NCI-H748 (cell line): ENCODE data around the gene SLC9A7.

Source experiments
- DNase-seq: peaks from one replicate; lab custom pipeline; 2025; ENCODE audit not compliant: unreplicated experiment; lab: John Stamatoyannopoulos, UW

SLC9A7 gene

DNA sequence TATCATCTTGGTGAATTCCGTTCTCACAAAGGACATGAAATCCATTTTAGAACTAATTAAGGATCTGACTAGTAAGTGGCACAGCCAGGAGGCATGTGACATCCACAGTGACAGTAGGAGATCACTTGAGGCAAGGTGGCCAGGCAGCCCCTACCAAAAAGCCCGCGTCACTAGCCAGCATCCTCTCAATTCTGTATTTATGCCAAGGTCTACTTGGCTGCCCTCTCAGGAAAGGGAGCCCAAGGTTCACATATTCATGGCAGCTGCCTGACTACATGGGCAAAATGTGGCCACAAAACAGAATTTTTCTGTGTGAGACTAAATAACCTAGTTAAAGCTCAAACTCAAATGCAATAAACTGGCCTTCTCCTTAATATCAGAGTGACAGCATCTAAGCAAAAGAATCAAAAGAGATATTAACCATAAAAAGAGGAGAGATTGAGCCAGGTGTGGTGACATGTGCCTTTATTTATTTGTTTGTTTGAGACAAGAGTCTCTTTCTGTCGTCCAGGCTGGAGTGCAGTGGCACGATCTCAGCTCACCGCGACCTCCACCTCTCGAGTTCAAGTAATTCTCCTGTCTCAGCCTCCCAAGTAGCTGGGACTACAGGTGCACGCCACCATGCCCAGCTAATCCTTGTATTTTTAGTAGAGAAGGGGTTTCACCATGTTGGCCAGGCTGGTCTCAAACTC lies 51.5 kb downstream of the SLC9A7 start:
- no peak for DNase-seq

DNA sequence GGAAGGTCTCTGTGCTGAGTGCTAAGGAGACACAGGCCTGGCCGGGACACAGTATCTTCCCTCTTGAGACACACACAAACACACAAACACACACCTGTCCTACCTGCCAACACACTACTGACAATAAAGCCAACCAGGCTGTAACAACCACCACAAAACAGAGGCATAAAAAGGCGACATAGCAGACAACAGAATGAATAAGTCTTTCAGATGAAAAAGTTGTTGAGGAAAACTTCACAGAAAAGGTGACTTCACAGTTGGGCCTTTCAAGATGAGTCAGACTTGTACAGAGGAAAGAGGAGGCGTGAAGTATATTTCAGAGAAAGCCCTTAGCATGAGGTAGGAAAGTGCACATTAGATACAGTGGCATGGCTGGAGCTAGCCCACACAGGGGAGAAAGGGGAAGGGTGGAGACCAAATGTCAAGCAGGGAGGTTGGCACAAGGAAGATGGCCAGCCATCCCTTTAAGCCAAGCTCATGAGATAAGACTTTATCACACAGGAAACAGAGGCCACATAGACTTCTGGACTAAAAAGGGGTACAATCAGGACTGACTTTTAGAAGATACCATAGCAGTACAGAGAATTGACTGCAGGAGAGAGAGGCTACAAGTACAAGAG lies 54.0 kb downstream of the SLC9A7 start:
- DNase-seq = no peak

DNA sequence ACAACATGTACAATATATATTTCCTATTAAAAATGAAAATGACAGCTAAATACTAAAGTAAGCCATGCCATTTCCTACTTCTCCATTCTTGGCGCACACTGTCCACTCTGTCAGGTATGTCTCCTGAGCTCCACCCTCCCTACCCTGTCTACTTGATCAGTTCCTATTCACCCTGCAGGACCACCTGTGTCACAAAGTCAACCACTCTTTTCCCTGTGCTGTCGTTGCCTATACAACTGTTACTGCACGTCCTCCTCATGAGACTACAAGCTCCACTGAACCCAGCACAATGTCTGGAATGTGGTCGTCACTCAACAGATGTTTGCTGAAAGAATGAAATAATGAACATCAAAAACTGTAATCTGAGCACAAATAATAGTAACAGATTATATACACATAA lies 54.9 kb downstream of the SLC9A7 start:
- DNase-seq = no peak

DNA sequence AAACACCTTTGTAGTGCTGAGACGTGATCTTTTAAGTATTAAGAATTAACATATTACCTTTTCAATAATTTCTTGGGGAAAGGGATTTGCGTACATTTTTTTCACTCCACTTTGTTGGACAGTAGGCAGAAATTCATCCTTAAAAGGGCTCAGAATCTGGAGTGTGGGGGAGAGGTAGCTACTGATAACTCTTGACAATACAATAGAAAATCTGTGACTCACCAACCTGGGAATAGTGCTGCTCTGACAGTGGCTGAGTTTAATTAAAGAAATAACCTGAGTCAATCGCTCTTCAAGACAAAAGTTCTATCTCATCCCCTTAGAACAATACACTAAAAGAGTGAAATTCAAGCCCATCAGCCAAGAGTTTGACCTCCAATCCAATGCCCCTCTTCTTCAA lies 60.2 kb downstream of the SLC9A7 start:
- DNase-seq = no peak

DNA sequence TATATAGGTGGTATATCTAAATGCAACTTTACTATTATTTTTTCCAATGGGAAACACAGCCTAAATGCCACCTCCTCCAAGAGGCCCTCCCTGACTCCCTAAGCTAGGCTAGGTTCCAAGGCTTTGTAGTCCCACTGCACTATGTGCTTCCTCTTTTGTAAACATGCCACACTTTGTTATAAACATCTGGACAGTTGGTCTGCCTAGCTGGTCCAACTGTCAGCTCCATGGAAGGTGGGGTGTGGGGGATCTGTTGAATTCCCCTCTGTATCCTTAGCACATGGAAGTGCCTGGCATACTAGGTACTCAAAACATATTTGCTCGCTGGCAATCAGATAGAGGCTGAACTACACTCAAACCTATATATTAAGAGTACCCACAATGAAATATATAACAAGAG lies 63.4 kb downstream of the SLC9A7 start:
- DNase-seq = no peak

DNA sequence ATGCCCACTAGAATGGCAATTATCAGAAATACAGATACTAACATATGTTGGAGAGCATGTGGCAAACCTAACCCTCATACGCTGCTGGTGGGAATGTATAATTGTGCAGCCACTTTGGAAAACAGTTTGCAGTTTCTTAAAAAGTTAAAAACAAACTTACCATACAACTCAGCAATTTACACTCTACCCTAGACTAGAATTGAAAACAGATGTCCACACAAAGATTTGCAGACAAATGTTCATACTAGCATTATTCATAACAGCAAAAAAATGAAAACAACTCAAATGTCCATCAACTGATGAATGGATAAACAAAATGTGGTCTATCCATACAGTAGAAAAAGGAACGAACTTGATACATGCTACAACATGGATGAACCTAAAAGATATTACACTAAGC lies 64.4 kb downstream of the SLC9A7 start:
- DNase-seq = no peak

DNA sequence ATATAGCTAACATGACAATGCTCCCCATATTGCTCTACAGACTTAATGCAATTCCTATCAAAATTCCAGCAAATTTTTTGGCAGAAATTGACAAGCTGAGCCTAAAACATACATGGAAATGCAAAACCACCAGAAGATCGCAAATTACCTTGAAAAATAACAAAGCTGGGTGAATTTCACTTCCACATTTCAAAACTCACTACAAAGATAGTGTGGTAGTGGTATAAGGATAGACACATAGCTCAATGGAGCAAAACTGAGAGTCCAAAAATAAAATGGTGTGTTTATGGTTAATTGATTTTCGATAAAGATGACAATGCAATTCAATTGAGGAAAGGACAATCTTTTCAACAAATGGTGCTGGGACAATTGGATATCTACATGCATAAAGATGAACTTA lies 65.8 kb downstream of the SLC9A7 start:
- DNase-seq = no peak

DNA sequence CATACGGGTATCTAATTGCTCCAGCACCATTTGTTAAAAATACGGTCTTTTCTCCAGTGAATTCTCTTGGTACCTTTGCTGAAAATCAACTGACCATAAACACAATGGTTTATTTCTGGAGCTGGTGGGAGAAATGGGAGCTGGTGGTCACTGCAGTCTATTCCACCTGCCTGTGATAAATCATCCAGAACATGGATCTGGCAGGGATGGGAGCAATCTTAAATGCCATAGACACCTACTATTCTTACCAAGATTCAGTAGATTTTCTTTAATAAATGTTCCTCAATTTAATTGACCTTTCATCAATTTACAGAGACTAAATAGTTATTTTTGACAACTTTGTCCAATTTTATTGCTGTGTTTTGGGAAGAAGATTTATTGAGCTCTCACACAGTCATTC lies 68.1 kb downstream of the SLC9A7 start:
- DNase-seq = no peak

DNA sequence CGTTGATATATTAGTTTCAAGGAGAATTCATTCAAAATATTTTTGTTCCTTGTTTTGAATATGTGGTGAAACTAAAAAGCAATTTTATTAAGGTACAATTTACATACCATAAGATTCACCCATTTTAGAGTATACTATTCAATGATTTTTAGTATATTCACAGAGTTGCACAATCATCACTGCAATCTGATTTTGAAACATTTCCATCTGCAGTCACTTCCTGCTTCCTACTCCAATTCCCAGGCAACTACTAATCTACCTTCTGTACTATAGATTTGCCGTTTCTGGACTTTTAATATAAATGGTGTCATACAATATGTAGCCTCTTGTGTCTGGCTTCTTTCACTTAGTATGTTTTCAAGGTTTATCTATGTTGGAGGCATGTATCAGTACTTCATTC lies 71.3 kb downstream of the SLC9A7 start:
- DNase-seq = no peak

DNA sequence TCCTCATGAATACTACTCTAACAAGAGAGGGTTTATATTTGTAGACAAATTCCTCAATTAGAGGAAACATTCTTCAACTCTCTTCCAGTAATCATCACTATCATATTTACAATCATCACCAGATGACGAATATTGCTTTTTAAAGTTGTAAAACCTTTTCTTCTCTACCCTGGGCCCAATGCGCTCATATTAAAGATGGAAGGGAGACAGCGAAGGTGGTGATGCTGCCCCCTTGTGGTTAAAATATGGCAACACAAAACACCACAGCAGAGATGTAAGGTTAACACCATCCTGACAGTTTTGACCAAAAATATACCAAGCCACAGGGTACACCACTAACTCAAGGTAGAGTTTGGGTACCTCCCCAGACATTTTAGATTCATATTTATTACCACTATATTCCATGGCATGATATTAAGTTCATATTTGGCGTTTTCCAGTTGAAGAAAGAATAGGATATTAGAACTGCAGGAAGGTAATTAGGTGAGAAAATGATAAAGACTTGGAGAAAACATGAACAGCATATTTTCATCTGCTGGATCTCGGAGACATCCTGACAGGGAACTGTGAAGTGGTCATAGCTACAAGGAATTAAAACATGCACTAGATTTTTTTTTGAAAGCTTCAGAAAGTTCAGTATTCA lies 72.8 kb downstream of the SLC9A7 start:
- DNase-seq = peak; percentile 30

DNA sequence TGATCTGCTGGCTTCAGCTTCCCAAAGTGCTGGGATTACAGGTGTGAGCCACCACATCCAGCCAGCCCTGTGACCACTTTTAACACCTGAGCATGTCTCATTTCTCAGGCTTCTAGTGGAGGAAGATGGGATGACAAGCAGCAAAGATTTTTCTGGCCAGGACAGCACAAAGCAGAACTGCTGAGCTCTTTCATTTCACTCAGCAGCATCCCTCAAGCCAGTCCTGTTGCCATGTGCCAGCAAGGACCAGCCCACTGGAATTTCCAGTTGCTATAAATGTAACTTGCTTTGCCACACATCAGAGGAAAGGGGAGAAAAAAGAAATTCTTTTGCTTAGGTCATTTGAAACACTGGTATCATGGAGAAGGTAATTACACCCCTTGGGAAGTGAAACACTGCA lies 75.9 kb downstream of the SLC9A7 start:
- DNase-seq = no peak

DNA sequence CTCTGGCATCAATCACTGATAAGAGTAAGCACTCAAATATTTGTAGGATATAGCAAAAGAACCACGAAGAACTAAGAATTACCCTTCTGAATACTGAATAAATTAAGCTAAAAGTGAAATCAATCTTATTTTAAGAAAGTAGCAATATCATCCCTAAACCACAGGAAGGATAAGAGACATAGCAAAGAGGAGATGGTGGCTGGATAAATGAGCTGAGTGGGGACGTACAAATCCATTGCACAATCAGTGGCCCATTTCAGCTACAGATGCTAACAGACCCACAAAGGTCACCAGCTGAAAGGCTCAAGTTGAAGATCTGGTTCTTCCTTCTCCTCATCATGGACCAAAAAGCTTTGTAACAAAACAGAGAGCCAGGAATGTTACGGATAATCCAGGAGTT lies 77.1 kb downstream of the SLC9A7 start:
- DNase-seq = no peak

DNA sequence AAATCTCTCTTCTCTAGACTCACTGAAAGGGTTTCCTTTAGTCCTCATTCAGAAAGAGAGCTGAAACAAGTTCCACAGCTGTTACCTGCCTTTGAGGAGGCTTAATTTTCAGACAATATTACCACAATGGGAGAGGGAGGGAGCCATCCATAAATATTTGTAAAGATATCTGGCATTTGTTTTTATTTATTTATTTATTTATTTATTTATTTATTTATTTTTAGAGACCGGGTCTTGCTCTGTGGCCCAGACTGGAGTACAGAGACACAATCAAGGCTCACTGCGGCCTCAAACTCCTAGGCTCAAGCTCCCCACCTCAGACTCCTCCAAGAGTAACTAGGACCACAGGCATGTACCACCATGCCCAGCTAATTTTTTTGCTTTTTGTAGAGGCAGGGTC lies 80.7 kb downstream of the SLC9A7 start:
- DNase-seq = no peak

DNA sequence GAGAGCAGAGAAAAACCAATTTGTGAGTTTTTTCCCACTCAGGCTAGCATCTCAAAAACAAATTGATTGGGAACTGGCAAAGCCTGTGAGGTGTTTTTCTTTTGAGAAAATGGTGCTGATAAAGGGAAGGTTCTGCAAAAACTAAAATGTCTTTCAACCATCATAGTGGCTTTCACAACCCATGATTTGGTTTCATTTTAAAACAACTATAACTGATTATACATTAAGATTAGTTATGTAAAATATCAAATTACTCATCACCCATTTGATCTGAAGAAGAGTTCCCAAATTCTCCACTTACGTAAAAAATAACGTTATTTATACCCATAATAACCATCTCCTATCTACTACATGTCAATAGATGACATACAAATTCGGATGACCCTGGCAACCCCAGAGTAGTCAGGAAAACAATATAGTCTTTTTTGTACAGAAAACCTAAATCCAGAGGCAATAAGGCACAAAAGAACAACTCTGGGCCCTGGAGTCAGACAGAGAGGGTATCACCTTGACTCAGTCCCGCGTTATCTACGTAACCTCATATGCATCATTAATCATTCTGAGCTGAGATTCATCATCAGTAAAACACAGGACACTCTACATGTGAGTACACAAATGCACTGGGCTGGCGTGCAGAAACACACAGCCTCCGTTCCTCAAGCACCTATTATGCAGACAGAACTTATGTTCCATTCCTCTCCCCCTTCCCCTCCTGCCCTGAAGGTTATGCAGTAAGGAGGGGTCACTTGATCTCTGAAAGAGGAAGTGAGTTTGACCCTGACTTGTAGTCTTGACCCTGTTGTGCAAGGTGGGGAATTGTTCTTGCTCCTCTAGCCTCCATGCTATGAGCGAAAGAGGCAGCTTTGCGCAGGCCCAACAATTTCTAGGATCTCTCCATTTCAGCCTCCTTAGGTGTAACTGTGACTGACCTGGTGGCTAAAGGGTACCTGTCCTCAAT lies 82.2 kb downstream of the SLC9A7 start:
- no peak for DNase-seq

DNA sequence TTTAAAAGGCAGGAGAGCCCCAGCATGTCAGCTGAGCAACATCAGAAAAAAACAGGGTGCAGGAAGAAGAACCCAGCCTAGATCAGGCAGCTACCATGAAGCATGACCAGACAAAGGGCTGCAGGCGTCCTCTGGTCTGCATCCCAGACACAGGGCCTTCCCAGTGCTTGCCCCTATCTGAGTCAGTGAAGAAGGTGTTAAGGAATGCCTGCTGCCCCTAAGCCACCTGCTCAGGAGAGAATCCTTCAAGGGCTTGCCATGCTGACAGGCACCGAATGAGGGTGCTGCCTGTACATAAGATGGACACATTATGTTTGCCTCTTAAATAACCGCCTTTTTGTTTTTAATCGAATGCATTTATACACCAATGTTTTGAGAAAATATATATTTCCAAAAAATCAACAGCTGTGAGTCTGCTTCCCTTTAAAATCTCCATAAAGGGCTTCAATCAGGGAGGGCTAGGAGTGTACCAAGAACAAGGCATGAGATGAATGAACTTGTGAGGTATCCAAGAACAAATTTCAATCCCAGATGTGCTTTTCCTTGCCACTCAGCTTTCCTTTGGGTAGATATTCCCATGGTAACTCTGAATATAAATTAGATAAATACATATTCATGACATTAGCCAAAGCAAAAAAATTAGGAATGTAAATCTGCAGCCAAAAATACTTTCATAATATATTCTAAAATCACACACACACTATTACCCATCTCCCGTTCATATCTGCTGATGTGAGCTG lies 85.1 kb downstream of the SLC9A7 start:
- no peak for DNase-seq

DNA sequence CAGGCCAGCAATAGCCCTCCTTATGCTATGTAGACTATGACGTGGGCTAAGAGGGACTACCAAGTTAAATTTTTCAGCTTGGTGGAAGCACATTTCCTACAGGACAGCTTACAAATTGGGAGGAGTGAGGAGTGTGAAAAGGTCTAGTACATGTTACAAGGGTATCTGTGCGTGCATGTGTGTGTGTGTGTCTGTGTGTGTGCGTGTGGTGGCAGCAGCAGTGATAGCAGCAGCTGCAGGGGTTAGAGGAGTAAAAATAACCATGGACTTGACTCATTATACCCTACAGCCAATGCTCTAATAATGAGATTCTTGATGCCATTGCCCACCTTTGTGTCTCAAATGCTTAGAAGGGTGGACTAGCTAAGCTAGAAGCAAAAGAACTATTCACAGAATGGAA lies 88.6 kb downstream of the SLC9A7 start:
- no peak for DNase-seq

DNA sequence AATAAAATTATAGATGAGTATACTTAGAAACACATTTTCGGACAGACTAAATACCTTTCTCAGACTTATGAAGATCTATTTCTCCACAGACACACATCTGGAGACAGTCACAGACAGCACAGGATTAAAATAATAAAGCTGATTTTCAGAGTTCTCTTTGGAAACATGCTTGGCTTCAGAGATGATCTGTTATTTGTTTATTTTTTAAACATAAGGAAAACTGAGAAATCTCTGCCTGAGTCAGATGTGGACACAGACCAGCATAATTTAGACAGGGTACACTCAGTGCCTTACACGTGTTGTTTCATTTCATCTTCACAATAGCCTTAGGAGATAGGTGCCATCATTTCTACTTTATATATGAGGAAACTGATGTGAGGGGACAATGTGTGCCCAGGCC lies 92.1 kb downstream of the SLC9A7 start:
- no peak for DNase-seq

DNA sequence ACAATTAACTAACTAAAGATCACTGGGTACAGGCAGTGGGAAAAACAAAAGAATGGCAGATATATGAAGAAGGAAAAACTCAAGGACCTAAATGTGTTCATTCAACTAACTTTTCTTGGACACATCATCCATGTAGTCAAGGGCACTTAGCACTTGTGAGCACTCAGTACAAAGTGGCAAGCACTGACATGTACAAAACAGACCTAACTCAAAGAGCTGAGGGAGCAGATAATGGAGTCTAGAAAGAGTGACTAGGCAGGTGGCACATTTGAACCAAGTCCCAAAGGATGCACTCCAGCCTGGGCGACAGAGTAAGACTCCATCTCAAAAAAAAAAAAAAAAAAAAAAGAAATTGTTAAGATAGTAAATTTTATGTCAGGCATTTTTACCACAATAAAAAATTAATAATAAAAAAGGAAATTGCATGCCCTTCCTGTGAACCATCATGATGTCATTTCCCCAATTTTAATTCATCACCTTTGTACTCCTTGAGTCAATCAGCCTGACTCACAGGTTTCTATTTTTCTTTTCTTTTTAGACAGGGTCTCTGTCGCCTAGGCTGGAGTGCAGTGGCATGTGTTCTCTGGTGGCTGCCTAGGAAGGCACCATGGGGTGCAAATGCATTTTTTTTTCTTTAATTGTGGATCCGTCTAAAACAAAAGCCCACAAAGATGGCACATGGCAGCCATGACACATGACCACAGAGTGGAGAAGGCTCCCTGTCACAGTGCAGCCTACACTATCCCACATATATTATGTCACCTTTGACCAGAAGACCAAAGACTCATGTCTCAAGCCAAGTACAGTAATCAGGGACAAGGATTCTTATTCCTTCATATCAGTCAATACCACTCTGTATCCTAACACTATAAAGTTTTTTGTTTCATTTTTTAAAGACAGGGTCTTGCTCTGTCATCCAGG lies 93.4 kb downstream of the SLC9A7 start:
- DNase-seq = no peak

DNA sequence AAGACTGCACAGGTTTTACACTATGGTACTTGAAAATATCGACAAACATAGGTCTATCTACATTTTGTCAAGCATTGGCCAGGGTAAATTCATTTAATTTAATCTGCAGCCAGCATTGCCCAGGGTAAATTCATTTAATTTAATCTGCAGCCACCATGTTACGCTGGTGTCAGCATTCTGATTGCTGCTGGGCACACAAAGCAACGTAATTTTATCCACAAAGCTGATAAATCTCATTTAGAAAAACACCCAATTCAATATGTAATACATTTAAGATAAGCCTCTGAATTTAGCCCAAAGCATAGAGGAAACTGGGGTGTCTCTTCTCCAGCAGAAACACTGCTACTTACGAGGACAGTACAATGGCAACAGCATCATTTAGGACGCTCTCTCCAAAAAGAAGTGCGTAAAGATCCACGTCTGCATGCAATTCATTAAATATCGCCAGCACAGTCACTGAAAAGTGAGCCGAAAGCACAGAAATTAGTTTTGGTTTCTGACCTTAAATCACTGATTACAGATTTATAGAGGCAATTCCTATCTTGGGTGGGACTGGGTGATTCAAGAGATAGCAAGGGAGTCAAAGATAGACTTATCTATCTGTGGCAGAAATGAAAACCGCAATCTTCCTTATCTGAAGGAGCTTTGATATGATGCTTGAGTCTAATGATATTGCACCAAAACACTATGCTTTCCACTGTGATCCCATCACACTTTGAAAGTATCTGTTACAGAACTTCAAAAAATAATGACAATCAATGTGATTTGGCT lies 96.5 kb downstream of the SLC9A7 start:
- no peak for DNase-seq
